Hepatocyte (in vitro differentiated cells): ENCODE data around the gene ADAMTSL3. TPM values are rescaled to one million over a fixed set of nuclear protein-coding genes. Genes with fewer than 3 reads are reported as not detected.

Experiments
- DNase-seq: peaks from one replicate; pipeline ENCODE4 v3.0.0-alpha.2; 2016; ENCODE audit warnings: low spot score
- H2AFZ ChIP-seq: fragments of 200-600 bp; sonication (generic); 2 replicates; pipeline ENCODE4 v1.6.0; 2016; ENCODE audit warnings: antibody characterized with exemption, mild to moderate bottlenecking
- H3K27ac ChIP-seq: fragments of 200-600 bp; sonication (generic); 2 replicates; pipeline ENCODE4 v1.5.1; 2016; ENCODE audit warnings: mild to moderate bottlenecking
- H3K27me3 ChIP-seq: fragments of 200-600 bp; sonication (generic); 2 replicates; pipeline ENCODE4 v1.6.1; 2016
- H3K36me3 ChIP-seq: fragments of 200-600 bp; sonication (generic); replicated peaks from 2 replicates; pipeline ENCODE4 v1.5.1; 2016; ENCODE audit warnings: low read depth; ENCODE audit not compliant: insufficient read depth
- H3K4me1 ChIP-seq: fragments of 200-600 bp; sonication (generic); 2 replicates; pipeline ENCODE4 v1.5.1; 2016; ENCODE audit warnings: mild to moderate bottlenecking, moderate library complexity; ENCODE audit not compliant: insufficient read depth
- H3K4me2 ChIP-seq: fragments of 200-600 bp; sonication (generic); 2 replicates; pipeline ENCODE4 v1.6.0; 2016
- H3K4me3 ChIP-seq: fragments of 200-600 bp; sonication (generic); 2 replicates; pipeline ENCODE4 v1.5.1; 2016; ENCODE audit warnings: mild to moderate bottlenecking
- H3K79me2 ChIP-seq: fragments of 200-600 bp; sonication (generic); 2 replicates; pipeline ENCODE4 v1.6.0; 2017; ENCODE audit warnings: mild to moderate bottlenecking
- H3K9me2 ChIP-seq: fragments of 200-600 bp; sonication (generic); replicated peaks from 2 replicates; pipeline ENCODE4 v1.6.0; 2017; ENCODE audit warnings: mild to moderate bottlenecking; ENCODE audit not compliant: insufficient read depth
- H3K9me3 ChIP-seq: fragments of 200-600 bp; sonication (generic); 2 replicates; pipeline ENCODE4 v1.5.1; 2016; ENCODE audit warnings: low read depth, mild to moderate bottlenecking
- H4K20me1 ChIP-seq: fragments of 200-600 bp; sonication (generic); 2 replicates; pipeline ENCODE4 v1.6.0; 2016; ENCODE audit warnings: mild to moderate bottlenecking; ENCODE audit not compliant: insufficient read depth, poor library complexity, severe bottlenecking
- CTCF ChIP-seq: fragments of 200-600 bp; sonication (generic); IDR thresholded peaks from 2 replicates; pipeline ENCODE4 v1.5.1; 2016; ENCODE audit warnings: antibody characterized with exemption, mild to moderate bottlenecking; ENCODE audit not compliant: poor library complexity
- EZH2 ChIP-seq: fragments of 200-600 bp; sonication (generic); IDR thresholded peaks from 2 replicates; pipeline ENCODE4 v1.6.1; 2016; ENCODE audit warnings: antibody characterized with exemption, mild to moderate bottlenecking, borderline replicate concordance
- EZH2phosphoT487 ChIP-seq: fragments of 200-600 bp; sonication (generic); IDR thresholded peaks from one replicate; pipeline ENCODE4 v1.6.1; 2018; ENCODE audit warnings: antibody characterized with exemption, mild to moderate bottlenecking, low read depth, moderate library complexity; ENCODE audit not compliant: unreplicated experiment, severe bottlenecking
- WGBS: methylation state at CpG from one replicate; pipeline ENCODE4 v1.1.6; 2016; ENCODE audit warnings: low lambda C conversion rate; ENCODE audit errors: missing lambda C conversion rate; 5-methylcytosine and 5-hydroxymethylcytosine counted together
- polyA plus RNA-seq: library from polyadenylated mRNA; unstranded; fragments of >200 nt; fragmentation: Nextera tagmentation; extraction: Ambion mirVana; gene quantifications from 2 replicates; pipeline ENCODE4 v1.2.1, GENCODE V29; 2016
- total RNA-seq: library from RNA; depleted of rRNA; stranded (reverse); fragments of >200 nt; gene quantifications from 2 replicates; pipeline ENCODE4 v1.2.3, GENCODE V29; 2014

Gene ADAMTSL3
- total and polyA plus RNA-seq, 2 experiments from 2014 or later = 5.0 to 5.2 TPM

GRCh38 chr15:84010246-84010645 is 356.3 kb downstream of the ADAMTSL3 start:
- Histone ChIP-seq H3K36me3 (no peaks in the 10 kb centered on the region), H3K27me3 (no peaks in the 10 kb centered on the region), H2AFZ (no peak overlapping the region), H3K4me3 (no peak overlapping the region), H3K4me2 (no peak overlapping the region), H3K4me1 (no peaks in the 10 kb centered on the region), H4K20me1 (no peaks in the 10 kb centered on the region), H3K79me2 (no peaks in the 10 kb centered on the region), H3K27ac (no peak overlapping the region), H3K9me2 (no peaks in the 10 kb centered on the region), H3K9me3 (no peaks in the 10 kb centered on the region)
- TF ChIP-seq EZH2phosphoT487 (no peak), CTCF (no peak), EZH2 (no peak)
- WGBS = 86% methylated on average over 1 of the region's 1 CpG
- DNase-seq = no peak

- DNase-seq = no peak
- Histone ChIP-seq H3K4me1 (no peaks in the 10 kb centered on the region), H3K27me3 (no peaks in the 10 kb centered on the region), H3K4me2 (no peak overlapping the region), H3K27ac (no peak overlapping the region), H3K9me2 (no peaks in the 10 kb centered on the region), H2AFZ (no peak overlapping the region), H3K9me3 (no peaks in the 10 kb centered on the region), H4K20me1 (no peaks in the 10 kb centered on the region), H3K79me2 (no peaks in the 10 kb centered on the region), H3K36me3 (no peaks in the 10 kb centered on the region), H3K4me3 (no peak overlapping the region)
- TF ChIP-seq CTCF = no peak
- no peak for TF ChIP-seq EZH2
- TF ChIP-seq EZH2phosphoT487 = no peak
- 96% methylated on average over 3 of the region's 3 CpGs for WGBS
Observed at GRCh38 chr15:84016371-84016770, 362.4 kb downstream of the ADAMTSL3 start.

- 59% methylated on average over 1 of the region's 1 CpG for WGBS
- Histone ChIP-seq H3K27me3 (no peaks in the 10 kb centered on the region), H3K4me2 (no peak overlapping the region), H3K4me1 (no peaks in the 10 kb centered on the region), H3K9me2 (no peaks in the 10 kb centered on the region), H3K79me2 (no peaks in the 10 kb centered on the region), H3K4me3 (no peak overlapping the region), H2AFZ (no peak overlapping the region), H3K27ac (no peak overlapping the region), H3K9me3 (no peaks in the 10 kb centered on the region), H3K36me3 (no peaks in the 10 kb centered on the region), H4K20me1 (no peaks in the 10 kb centered on the region)
- DNase-seq = no peak
- no peak for TF ChIP-seq EZH2phosphoT487
- TF ChIP-seq EZH2 = no peak
- no peak for TF ChIP-seq CTCF
Observed at GRCh38 chr15:84022516-84022915, 368.6 kb downstream of the ADAMTSL3 start.

- Histone ChIP-seq H3K27ac (no peak overlapping the region), H3K4me1 (no peaks in the 10 kb centered on the region), H3K27me3 (no peaks in the 10 kb centered on the region), H3K4me2 (no peak overlapping the region), H3K9me3 (no peaks in the 10 kb centered on the region), H3K4me3 (no peak overlapping the region), H2AFZ (no peak overlapping the region), H4K20me1 (no peaks in the 10 kb centered on the region), H3K36me3 (no peaks in the 10 kb centered on the region), H3K79me2 (no peaks in the 10 kb centered on the region), H3K9me2 (no peaks in the 10 kb centered on the region)
- WGBS = 93% methylated on average over 11 of the region's 11 CpGs
- DNase-seq = peak; percentile 39
- TF ChIP-seq EZH2phosphoT487 (no peak), CTCF (peak; percentile 55), EZH2 (no peak)
Observed at GRCh38 chr15:84023636-84024035, 369.7 kb downstream of the ADAMTSL3 start.
